GM12878 (cell line): Measurements from ENCODE around the gene TMEM89.

Experiments
- BCL3 ChIP-seq: IDR thresholded peaks from 2 replicates; pipeline ENCODE4 v1.6.1; 2011; ENCODE audit warnings: borderline replicate concordance, low read depth, mild to moderate bottlenecking, moderate library complexity, low read length; ENCODE audit not compliant: insufficient read depth, poor library complexity, severe bottlenecking
- PML ChIP-seq: IDR thresholded peaks from 2 replicates; pipeline ENCODE4 v1.6.1; 2012; ENCODE audit warnings: low read length, inconsistent platforms
- SIX5 ChIP-seq: IDR thresholded peaks from 2 replicates; pipeline ENCODE4 v1.6.1; 2011; ENCODE audit warnings: mild to moderate bottlenecking, low read depth, low read length, moderate library complexity; ENCODE audit not compliant: severe bottlenecking

GRCh38 chr3:48662145-48662752 lies 40.7 kb upstream of the TMEM89 start:
- TF ChIP-seq SIX5 (no peak), BCL3 (no peak), PML (no peak)
